Sigmoid colon (tissue), 7 donors: ENCODE measurements around the gene ZFPM1. TPM values are rescaled to one million over a fixed set of nuclear protein-coding genes. Genes with fewer than 3 reads are reported as not detected.

ENCODE experiments used
- DNase-seq: peaks from one replicate; pipeline ENCODE4 v3.0.0-alpha.2; 2019
- H3K27ac ChIP-seq, 4 donors: fragments of 200-600 bp; sonication (generic); one replicate each; pipeline ENCODE4 v1.5.1; 2016 to 2019; ENCODE audit warnings: mild to moderate bottlenecking in 1 of 4
- H3K27me3 ChIP-seq, 3 donors: fragments of 200-600 bp; sonication (generic); one replicate each; pipeline ENCODE4 v1.5.1; 2019; ENCODE audit warnings: mild to moderate bottlenecking in 1 of 3
- H3K36me3 ChIP-seq, 4 donors: fragments of 200-600 bp; sonication (generic); one replicate each; pipeline ENCODE4 v1.5.1; 2016 to 2019
- H3K4me1 ChIP-seq, 4 donors: fragments of 200-600 bp; sonication (generic); one replicate each; pipeline ENCODE4 v1.5.1; 2017 to 2019
- H3K4me3 ChIP-seq, 4 donors: fragments of 200-600 bp; sonication (generic); one replicate each; pipeline ENCODE4 v1.5.1; 2017 to 2019; ENCODE audit warnings: mild to moderate bottlenecking in 2 of 4, moderate library complexity in 1 of 4
- H3K9me3 ChIP-seq, 4 donors: fragments of 200-600 bp in 3 of 4; sonication (generic) in 3 of 4; one replicate each; pipeline versions ENCODE4 v1.5.1 to v1.6.1; 2013 to 2019
- EP300 ChIP-seq, 4 donors: sonication (generic); formaldehyde crosslinking; IDR thresholded peaks; one replicate each; pipeline ENCODE4 v1.6.1; 2017; ENCODE audit warnings: antibody characterized with exemption in 4 of 4
- POLR2A ChIP-seq, 2 donors: fragments of 450-650 bp; IDR thresholded peaks; one replicate each; pipeline ENCODE4 v1.6.1; 2016; ENCODE audit warnings: antibody characterized with exemption in 2 of 2, mild to moderate bottlenecking in 2 of 2, moderate library complexity in 2 of 2
- POLR2AphosphoS5 ChIP-seq, 4 donors: sonication (generic); formaldehyde crosslinking; IDR thresholded peaks; one replicate each; pipeline ENCODE4 v1.6.1; 2017; ENCODE audit warnings: antibody characterized with exemption in 4 of 4
- WGBS, 2 donors: extraction: QIAGEN DNeasy Blood & Tissue Kit; methylation state at CpG; one replicate each; pipeline ENCODE4 v1.1.7; 2013; 5-methylcytosine and 5-hydroxymethylcytosine counted together
- intact Hi-C: fragments of 100-400 bp; cut with DNase I; formaldehyde crosslinking; loops from one replicate; pipeline ENCODE4 v1.15.1; 2023
- polyA plus RNA-seq, 3 donors: library from polyadenylated mRNA; stranded (reverse); fragments of 200-250 nt; gene quantifications; one replicate each; pipeline ENCODE4 v1.2.3, GENCODE V29; 2013
- total RNA-seq, 4 donors: library from RNA; depleted of rRNA; stranded (reverse); fragments of >200 nt; gene quantifications; one replicate each; pipeline ENCODE4 v1.1.0, GENCODE V29; 2016
- TF ChIP-seq, protein P1 (sequence below), 4 experiments: fragments of 450-650 bp in 3 of 4; fragments of 200-600 bp in 1 of 4; IDR thresholded peaks; one replicate each; pipeline ENCODE4 v1.5.1; 2016 to 2019; ENCODE audit warnings: antibody characterized with exemption in 4 of 4, mild to moderate bottlenecking in 3 of 4, moderate library complexity in 2 of 4
- donor health status: healthy with polysubstance abuse.
- donor health status: Bipolar disorder and iron deficiency.
- donor health status: healthy.

ZFPM1 gene
- total and polyA plus RNA-seq, 7 donors: 0.27 to 3.7 (median 0.66) TPM

DNA sequence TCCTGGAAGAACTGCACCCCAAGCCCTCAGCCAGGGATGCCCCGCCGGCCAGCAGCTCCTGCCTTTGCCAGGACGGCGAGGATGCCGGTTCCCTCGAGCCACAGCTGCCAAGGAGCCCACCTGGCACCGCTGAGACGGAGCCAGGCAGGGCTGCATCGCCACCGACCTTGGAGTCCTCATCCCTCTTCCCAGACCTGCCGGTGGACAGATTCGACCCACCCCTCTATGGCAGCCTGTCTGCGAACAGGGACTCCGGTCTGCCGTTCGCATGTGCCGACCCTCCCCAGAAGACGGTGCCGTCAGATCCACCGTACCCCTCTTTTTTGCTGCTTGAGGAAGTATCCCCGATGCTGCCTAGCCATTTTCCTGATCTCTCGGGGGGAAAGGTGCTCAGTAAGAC is 21.4 kb upstream of the ZFPM1 start:
- no peaks in the 10 kb centered on the region for H3K36me3 ChIP-seq
- intact Hi-C loops: loop anchor here (10.0 kb wide), 1 partner anchor 447 kb away; no protein-coding TSS in a partner anchor
- peaks cover 0 to 18% (median 13%) of the 10 kb centered on the region in 4 donors for H3K4me1 ChIP-seq
- no peaks in the 10 kb centered on the region for H3K9me3 ChIP-seq
- DNase-seq: no peak
- 86 to 91% methylated on average over 22 of the region's 22 CpGs for WGBS, 2 donors
- H3K27me3 ChIP-seq: peaks cover 18 to 61% (median 46%) of the 10 kb centered on the region in 3 donors
- TF ChIP-seq POLR2AphosphoS5 (IDR thresholded peaks at IDR 0.05) (no peak), EP300 (IDR thresholded peaks at IDR 0.05) (no peak), POLR2A (IDR thresholded peaks at IDR 0.05) (no peak)
- TF ChIP-seq, protein P1, sequence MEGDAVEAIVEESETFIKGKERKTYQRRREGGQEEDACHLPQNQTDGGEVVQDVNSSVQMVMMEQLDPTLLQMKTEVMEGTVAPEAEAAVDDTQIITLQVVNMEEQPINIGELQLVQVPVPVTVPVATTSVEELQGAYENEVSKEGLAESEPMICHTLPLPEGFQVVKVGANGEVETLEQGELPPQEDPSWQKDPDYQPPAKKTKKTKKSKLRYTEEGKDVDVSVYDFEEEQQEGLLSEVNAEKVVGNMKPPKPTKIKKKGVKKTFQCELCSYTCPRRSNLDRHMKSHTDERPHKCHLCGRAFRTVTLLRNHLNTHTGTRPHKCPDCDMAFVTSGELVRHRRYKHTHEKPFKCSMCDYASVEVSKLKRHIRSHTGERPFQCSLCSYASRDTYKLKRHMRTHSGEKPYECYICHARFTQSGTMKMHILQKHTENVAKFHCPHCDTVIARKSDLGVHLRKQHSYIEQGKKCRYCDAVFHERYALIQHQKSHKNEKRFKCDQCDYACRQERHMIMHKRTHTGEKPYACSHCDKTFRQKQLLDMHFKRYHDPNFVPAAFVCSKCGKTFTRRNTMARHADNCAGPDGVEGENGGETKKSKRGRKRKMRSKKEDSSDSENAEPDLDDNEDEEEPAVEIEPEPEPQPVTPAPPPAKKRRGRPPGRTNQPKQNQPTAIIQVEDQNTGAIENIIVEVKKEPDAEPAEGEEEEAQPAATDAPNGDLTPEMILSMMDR (IDR thresholded peaks at IDR 0.05): no peak
- no peak overlapping the region for H3K27ac ChIP-seq
- H3K4me3 ChIP-seq: no peak overlapping the region

DNA sequence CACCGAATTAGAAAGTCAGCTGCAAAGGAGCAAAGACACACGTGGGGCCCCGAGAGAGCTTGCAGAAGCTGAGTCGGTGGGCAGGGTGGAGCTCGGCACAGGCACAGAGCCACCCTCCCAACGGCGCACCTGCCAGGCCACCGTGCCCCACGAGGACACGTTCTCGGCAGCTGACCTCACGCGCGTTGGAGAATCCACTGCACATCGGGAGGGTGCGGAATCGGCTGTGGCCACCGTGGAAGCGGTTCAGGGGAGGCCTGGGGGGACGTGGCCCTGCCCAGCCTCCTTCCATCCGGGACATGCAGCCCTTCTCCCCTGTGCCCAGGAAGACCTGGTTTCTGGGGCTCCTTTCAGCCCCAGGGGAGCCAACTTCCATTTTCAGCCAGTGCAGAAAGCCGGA is 20.9 kb upstream of the ZFPM1 start:
- WGBS, 2 donors: 85 to 93% methylated on average over 22 of the region's 22 CpGs
- Histone ChIP-seq H3K4me1 (peaks cover 0 to 18% (median 15%) of the 10 kb centered on the region in 4 donors), H3K27ac (no peak overlapping the region), H3K4me3 (no peak overlapping the region), H3K27me3 (peaks cover 18 to 61% (median 46%) of the 10 kb centered on the region in 3 donors), H3K36me3 (no peaks in the 10 kb centered on the region), H3K9me3 (no peaks in the 10 kb centered on the region)
- intact Hi-C loops: loop anchor here (10.0 kb wide), 1 partner anchor 447 kb away; no protein-coding TSS in a partner anchor
- no peak for DNase-seq
- TF ChIP-seq, protein P1 (IDR thresholded peaks at IDR 0.05): no peak
- no peak for TF ChIP-seq POLR2AphosphoS5 (IDR thresholded peaks at IDR 0.05)
- TF ChIP-seq POLR2A (IDR thresholded peaks at IDR 0.05): no peak
- TF ChIP-seq EP300 (IDR thresholded peaks at IDR 0.05): no peak

GRCh38 chr16:88432753-88433152 is 20.3 kb upstream of the ZFPM1 start:
- TF ChIP-seq, protein P1 (IDR thresholded peaks at IDR 0.05): no peak
- TF ChIP-seq EP300 (IDR thresholded peaks at IDR 0.05): no peak
- TF ChIP-seq POLR2AphosphoS5 (IDR thresholded peaks at IDR 0.05): no peak
- no peak for TF ChIP-seq POLR2A (IDR thresholded peaks at IDR 0.05)
- no peak for DNase-seq
- H3K4me1 ChIP-seq: peaks cover 0 to 24% (median 19%) of the 10 kb centered on the region in 4 donors
- H3K27ac ChIP-seq: no peak overlapping the region
- intact Hi-C loops: loop anchor here (10.0 kb wide), 1 partner anchor 448 kb away; no protein-coding TSS in a partner anchor
- H3K9me3 ChIP-seq: no peaks in the 10 kb centered on the region
- H3K4me3 ChIP-seq: no peak overlapping the region
- H3K36me3 ChIP-seq: no peaks in the 10 kb centered on the region
- WGBS, 2 donors: 66 to 90% methylated on average over 9 of the region's 9 CpGs
- H3K27me3 ChIP-seq: peaks cover 18 to 61% (median 46%) of the 10 kb centered on the region in 3 donors

DNA sequence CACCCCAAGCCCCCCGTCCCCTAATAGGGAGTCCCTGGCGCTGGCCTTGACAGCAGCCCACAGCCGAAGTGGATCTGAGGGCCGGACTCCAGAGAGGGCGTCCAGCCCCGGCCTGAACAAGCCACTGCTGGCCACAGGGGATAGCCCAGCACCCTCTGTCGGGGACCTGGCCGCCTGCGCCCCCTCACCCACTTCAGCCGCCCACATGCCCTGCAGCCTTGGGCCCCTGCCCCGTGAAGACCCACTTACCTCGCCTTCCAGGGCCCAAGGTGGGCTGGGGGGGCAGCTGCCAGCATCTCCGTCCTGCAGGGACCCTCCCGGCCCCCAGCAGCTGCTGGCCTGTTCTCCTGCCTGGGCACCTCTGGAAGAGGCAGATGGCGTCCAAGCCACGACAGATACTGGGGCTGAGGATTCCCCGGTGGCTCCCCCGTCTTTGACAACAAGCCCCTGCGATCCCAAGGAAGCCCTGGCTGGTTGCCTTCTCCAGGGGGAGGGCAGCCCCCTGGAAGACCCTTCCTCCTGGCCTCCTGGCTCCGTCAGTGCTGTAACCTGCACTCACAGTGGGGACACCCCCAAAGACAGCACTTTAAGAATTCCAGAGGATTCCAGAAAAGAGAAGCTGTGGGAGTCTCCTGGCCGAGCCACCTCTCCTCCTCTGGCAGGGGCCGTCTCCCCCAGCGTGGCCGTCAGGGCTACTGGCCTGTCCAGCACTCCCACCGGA is 19.3 kb upstream of the ZFPM1 start:
- H3K27me3 ChIP-seq: peaks cover 18 to 55% (median 46%) of the 10 kb centered on the region in 3 donors
- TF ChIP-seq EP300 (IDR thresholded peaks at IDR 0.05) (no peak), POLR2A (IDR thresholded peaks at IDR 0.05) (no peak), POLR2AphosphoS5 (IDR thresholded peaks at IDR 0.05) (no peak)
- TF ChIP-seq, protein P1 (IDR thresholded peaks at IDR 0.05): no peak
- no peaks in the 10 kb centered on the region for H3K36me3 ChIP-seq
- intact Hi-C loops: loop anchor here (10.0 kb wide), 1 partner anchor 449 kb away; no protein-coding TSS in a partner anchor
- H3K4me1 ChIP-seq: peaks cover 0 to 25% (median 19%) of the 10 kb centered on the region in 4 donors
- H3K4me3 ChIP-seq: no peak overlapping the region
- no peaks in the 10 kb centered on the region for H3K9me3 ChIP-seq
- DNase-seq: no peak
- 78 to 90% methylated on average over 25 of the region's 25 CpGs for WGBS, 2 donors
- H3K27ac ChIP-seq: no peak overlapping the region
